ENCODE results near the gene MARCHF6.

MARCHF6 gene

GRCh38 chr5:10307206-10308148 is 46.0 kb upstream of the MARCHF6 start, which contains the start of gene CMBL (continued):
- TF ChIP-seq ZNF18 (tag by site-specific recombination; IDR thresholded peaks at IDR 0.05) (0 out of 2 replicates have a peak, but pooled peaks have one; percentile 40), HOXA7 (CRISPR knock-in tag; IDR thresholded peaks at IDR 0.05; ENCODE audit: borderline replicate concordance) (no peak), ZNF692 (tag by site-specific recombination; IDR thresholded peaks at IDR 0.05) (peak; percentile 78), ZBTB49 (tag by site-specific recombination; IDR thresholded peaks at IDR 0.05; ENCODE audit: low read depth) (no peak), ZNF645 (tag by site-specific recombination; IDR thresholded peaks at IDR 0.05) (no peak), ZSCAN30 (tag by site-specific recombination; IDR thresholded peaks at IDR 0.05) (peak; percentile 36; the same call in 1 of the 2 replicates), ZNF280C (tag by site-specific recombination; IDR thresholded peaks at IDR 0.05) (no peak), ZNF148 (tag by site-specific recombination; IDR thresholded peaks at IDR 0.05; ENCODE audit: borderline replicate concordance) (no peak), ZNF362 (tag by site-specific recombination; IDR thresholded peaks at IDR 0.05) (no peak), YY1 (tag by site-specific recombination; IDR thresholded peaks at IDR 0.05) (no peak), ZNF10 (tag by site-specific recombination; IDR thresholded peaks at IDR 0.05) (no peak; the same call in 1 of the 2 replicates), ZBTB10 (tag by site-specific recombination; IDR thresholded peaks at IDR 0.05) (peak; percentile 90), GFI1B (tag by site-specific recombination; IDR thresholded peaks at IDR 0.05) (no peak), ZNF341 (tag by site-specific recombination; IDR thresholded peaks at IDR 0.05; ENCODE audit: low read depth) (peak; percentile 81), SP7 (tag by site-specific recombination; IDR thresholded peaks at IDR 0.05) (peak; percentile 85), PRDM1 (tag by site-specific recombination; IDR thresholded peaks at IDR 0.05) (peak; percentile 29; the same call in 1 of the 2 replicates), TCF7L2 (IDR thresholded peaks at IDR 0.05; ENCODE audit: borderline replicate concordance, low read depth, low read length) (no peak), HIC1 (tag by site-specific recombination; IDR thresholded peaks at IDR 0.05) (no peak), ZNF354C (tag by site-specific recombination; IDR thresholded peaks at IDR 0.05; ENCODE audit: borderline replicate concordance, low read depth) (no peak)

All from HEK293 (cell line).